Measurements from ENCODE around the gene CLEC2L. TPM values are rescaled to one million over a fixed set of nuclear protein-coding genes. Genes with fewer than 3 reads are reported as not detected.

The CLEC2L gene
- total RNA-seq, 6 donors from 2014 or later, result not detected

DNA sequence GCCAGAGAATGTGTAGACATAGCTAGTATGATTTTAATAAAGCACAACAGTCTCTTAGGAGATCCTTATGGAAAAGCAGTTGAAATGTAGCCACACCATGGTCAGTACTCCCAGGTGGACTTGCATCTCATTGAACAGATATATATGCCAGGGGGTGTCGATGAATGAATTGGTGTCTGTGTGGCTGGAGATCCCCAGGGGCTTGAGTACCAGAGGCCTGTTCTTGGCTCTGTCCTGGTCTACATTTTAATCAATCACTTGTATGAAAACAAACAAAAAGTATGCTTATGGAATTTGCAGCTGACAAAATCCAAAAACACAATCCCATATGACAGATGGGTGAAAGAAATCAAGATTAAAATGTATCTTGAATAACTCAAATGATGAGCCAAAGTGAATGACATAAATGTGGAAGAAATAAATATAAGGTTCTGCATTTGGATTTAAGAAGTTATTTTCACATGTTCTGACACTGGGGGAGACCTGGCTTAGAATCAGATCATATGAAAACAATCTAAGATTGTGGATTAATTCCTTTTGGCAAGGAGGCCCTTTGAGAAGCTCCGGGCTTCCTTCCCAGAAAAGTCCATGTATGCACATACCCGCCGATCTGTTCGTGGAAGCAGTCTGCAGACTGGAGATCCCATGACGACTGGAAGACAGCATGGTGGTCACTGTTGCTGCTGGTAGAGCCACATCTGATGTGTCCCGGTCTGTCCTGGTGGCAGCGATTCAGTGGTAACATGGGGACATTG is 15.6 kb downstream of the CLEC2L start:
- Histone ChIP-seq H3K4me1 (peaks cover 0 to 11% (median 3%) of the 10 kb centered on the region in 4 donors), H3K27me3 (no peaks in the 10 kb centered on the region), H3K9me3 (no peaks in the 10 kb centered on the region), H3K36me3 (no peaks in the 10 kb centered on the region), H3K4me3 (no peak overlapping the region), H3K27ac (no peak overlapping the region)
- 73 to 91% methylated on average over 8 of the region's 8 CpGs for WGBS, 2 donors
- DNase-seq, result no peak
- no peak for TF ChIP-seq POLR2AphosphoS5 (IDR thresholded peaks at IDR 0.05)
- TF ChIP-seq POLR2A (IDR thresholded peaks at IDR 0.05), result no peak
- TF ChIP-seq, protein P1, sequence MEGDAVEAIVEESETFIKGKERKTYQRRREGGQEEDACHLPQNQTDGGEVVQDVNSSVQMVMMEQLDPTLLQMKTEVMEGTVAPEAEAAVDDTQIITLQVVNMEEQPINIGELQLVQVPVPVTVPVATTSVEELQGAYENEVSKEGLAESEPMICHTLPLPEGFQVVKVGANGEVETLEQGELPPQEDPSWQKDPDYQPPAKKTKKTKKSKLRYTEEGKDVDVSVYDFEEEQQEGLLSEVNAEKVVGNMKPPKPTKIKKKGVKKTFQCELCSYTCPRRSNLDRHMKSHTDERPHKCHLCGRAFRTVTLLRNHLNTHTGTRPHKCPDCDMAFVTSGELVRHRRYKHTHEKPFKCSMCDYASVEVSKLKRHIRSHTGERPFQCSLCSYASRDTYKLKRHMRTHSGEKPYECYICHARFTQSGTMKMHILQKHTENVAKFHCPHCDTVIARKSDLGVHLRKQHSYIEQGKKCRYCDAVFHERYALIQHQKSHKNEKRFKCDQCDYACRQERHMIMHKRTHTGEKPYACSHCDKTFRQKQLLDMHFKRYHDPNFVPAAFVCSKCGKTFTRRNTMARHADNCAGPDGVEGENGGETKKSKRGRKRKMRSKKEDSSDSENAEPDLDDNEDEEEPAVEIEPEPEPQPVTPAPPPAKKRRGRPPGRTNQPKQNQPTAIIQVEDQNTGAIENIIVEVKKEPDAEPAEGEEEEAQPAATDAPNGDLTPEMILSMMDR (IDR thresholded peaks at IDR 0.05), result no peak
- TF ChIP-seq EP300 (IDR thresholded peaks at IDR 0.05), result no peak
- ATAC-seq (ENCODE audit: low FRiP score in 2 of 2), result no peak

DNA sequence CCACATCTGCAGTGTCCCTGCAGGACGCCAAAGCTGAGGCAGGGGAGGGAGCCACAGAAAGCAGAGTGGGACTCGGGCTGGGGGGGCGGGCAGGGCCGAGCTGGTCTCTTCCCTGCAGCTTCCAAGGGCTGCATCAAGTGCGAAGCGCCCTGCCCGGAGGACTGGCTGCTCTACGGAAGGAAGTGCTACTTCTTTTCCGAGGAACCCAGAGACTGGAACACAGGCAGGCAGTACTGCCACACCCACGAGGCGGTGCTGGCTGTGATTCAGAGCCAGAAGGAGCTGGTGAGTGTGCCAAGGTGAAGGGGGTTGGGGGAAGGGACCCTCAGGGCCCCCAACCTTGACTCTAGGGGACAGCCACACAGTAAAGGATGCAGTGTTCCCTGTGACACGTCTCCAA is 16.7 kb downstream of the CLEC2L start:
- TF ChIP-seq POLR2AphosphoS5 (IDR thresholded peaks at IDR 0.05) (no peak), POLR2A (IDR thresholded peaks at IDR 0.05) (no peak), EP300 (IDR thresholded peaks at IDR 0.05) (no peak)
- no peak for DNase-seq
- Histone ChIP-seq H3K9me3 (no peaks in the 10 kb centered on the region), H3K36me3 (no peaks in the 10 kb centered on the region), H3K4me3 (no peak overlapping the region), H3K27me3 (no peaks in the 10 kb centered on the region), H3K27ac (no peak overlapping the region), H3K4me1 (peaks cover 0 to 11% (median 3%) of the 10 kb centered on the region in 4 donors)
- WGBS, 2 donors, result 52 to 67% methylated on average over 1 to 12 of the region's 12 CpGs
- ATAC-seq (ENCODE audit: low FRiP score in 2 of 2), result no peak

DNA sequence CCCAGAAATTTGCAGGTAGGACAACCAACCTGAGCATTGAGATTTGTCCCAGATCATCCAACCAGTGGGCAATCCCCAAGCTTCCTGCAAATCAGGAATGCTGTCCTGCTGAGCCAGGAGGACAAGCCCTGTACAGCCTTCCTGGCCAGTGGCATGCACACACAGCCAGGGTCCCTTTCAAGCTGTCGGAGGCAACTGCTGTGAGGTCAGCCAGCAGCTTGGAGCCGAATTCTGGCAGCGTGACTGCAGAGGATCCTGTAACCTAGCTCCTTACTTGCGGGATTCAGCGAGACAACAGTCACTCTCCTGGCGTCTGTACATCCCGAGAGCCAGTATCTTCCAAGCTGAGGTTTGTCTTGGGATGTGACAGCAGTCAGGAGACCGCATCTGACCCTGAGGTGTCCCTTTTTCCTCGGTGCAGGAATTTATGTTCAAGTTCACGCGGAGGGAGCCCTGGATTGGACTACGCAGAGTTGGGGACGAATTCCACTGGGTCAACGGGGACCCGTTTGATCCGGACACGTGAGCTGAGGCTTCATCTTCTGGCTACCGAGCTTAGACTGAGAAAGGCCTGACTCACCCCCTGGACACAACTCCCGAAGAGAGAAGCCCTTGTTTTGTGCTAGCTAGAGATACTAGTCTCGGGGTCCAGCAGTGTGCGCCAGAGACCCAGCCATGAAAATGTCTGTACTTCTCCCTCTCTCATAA is 18.3 kb downstream of the CLEC2L start:
- TF ChIP-seq, protein P1 (IDR thresholded peaks at IDR 0.05), result no peak
- TF ChIP-seq POLR2AphosphoS5 (IDR thresholded peaks at IDR 0.05) (no peak), EP300 (IDR thresholded peaks at IDR 0.05) (no peak), POLR2A (IDR thresholded peaks at IDR 0.05) (no peak)
- no peak overlapping the region for H3K4me3 ChIP-seq
- WGBS, 2 donors, result 84 to 86% methylated on average over 11 to 21 of the region's 21 CpGs
- ATAC-seq (ENCODE audit: low FRiP score in 2 of 2) (no peak), DNase-seq (no peak)
- H3K9me3 ChIP-seq, result no peaks in the 10 kb centered on the region
- no peaks in the 10 kb centered on the region for H3K27me3 ChIP-seq
- no peaks in the 10 kb centered on the region for H3K36me3 ChIP-seq
- peaks cover 0 to 11% (median 3%) of the 10 kb centered on the region in 4 donors for H3K4me1 ChIP-seq
- H3K27ac ChIP-seq, result no peak overlapping the region

DNA sequence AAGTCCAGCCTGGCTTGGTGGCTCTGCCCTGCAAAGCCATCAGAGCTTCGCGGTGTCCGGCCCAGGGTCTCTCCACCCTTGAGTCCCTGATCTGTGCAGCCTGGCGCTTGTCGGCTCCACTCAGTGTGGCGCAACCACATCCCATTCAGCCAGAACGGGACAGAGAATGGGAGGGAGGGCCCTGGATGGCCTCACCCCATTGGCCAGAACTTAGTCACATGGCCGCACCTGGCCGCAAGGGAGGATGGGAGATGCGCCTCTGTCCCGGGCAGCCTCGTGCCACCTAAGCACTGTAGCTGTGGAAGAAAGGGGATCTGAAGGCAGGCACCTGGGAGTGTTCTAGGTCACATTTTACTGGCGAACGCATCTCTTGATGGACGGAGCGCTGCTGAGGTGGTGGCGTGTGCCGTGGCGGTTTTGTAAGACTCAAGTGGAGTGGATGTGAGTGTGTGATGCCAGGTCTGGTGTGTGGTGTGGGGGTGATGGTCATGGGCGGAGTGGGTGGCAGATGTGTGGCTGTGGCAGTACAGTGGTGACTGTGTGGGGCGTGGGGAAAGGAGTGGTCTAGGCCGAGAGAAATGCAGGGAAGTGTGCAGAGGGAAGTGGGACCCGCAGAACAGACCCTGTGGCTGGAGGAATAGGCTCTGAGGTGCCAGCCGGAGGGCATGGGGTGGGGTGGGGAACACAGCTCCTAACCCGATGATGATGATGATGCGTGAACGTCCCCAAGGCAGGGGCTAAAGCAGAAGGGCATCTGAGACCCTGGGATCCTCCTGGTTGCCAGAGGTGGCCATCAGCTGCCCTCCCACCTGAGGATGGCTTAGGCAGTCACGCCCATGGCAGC is 19.0 kb downstream of the CLEC2L start:
- no peaks in the 10 kb centered on the region for H3K36me3 ChIP-seq
- H3K4me3 ChIP-seq, result no peak overlapping the region
- peaks cover 0 to 11% (median 3%) of the 10 kb centered on the region in 4 donors for H3K4me1 ChIP-seq
- 92 to 93% methylated on average over 22 to 28 of the region's 28 CpGs for WGBS, 2 donors
- DNase-seq (no peak), ATAC-seq (ENCODE audit: low FRiP score in 2 of 2) (no peak)
- no peaks in the 10 kb centered on the region for H3K27me3 ChIP-seq
- no peaks in the 10 kb centered on the region for H3K9me3 ChIP-seq
- no peak overlapping the region for H3K27ac ChIP-seq
- TF ChIP-seq POLR2AphosphoS5 (IDR thresholded peaks at IDR 0.05) (no peak), POLR2A (IDR thresholded peaks at IDR 0.05) (no peak), EP300 (IDR thresholded peaks at IDR 0.05) (no peak)
- TF ChIP-seq, protein P1 (IDR thresholded peaks at IDR 0.05), result no peak
